Measurements from ENCODE around the gene DTNA.

The DTNA gene

DNA sequence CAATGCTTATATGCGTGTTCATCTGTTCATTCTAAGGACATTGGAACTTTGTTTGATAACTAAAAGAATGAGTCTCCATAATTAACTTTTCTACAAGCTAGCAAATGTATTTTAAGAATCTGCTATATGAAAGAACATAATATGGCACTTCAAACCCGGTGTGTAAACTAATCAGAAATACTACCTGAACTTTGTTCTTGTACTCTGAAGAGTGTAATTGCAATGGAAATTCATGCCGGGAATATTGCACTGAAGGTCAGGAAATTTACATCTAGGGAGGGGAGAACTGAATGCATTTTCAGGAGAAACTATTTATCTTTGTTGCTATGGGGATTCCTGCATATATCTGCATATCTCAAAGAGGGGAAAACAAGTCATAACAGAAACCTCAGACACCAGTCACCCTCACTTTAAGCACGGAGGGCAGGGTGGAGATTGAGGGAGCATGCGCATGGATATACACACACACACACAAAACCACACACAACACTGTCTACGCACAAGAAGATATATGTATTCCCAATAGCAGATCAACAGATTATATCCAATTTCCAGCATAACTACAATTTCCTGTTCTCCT lies 76.2 kb downstream of the DTNA start:
- Histone ChIP-seq H4K20me1 (ENCODE audit: insufficient read depth) (no peaks in the 10 kb centered on the region), H3K4me1 (ENCODE audit: low read depth, poor library complexity, severe bottlenecking) (peaks cover 7% of the 10 kb centered on the region), H3K27ac (no peak overlapping the region), H3K4me3 (IDR thresholded peaks at IDR 0.05; ENCODE audit: insufficient read depth, low read depth, low read length) (no peak overlapping the region), H2AFZ (ENCODE audit: low read depth) (no peak overlapping the region), H3K4me2 (no peak overlapping the region), H3K36me3 (ENCODE audit: insufficient read depth) (no peaks in the 10 kb centered on the region), H3K9ac (no peak overlapping the region), H3K79me2 (ENCODE audit: insufficient read depth, low read depth) (no peaks in the 10 kb centered on the region), H3K27me3 (ENCODE audit: insufficient read depth, low read depth) (no peaks in the 10 kb centered on the region)
- TF ChIP-seq, protein P1, sequence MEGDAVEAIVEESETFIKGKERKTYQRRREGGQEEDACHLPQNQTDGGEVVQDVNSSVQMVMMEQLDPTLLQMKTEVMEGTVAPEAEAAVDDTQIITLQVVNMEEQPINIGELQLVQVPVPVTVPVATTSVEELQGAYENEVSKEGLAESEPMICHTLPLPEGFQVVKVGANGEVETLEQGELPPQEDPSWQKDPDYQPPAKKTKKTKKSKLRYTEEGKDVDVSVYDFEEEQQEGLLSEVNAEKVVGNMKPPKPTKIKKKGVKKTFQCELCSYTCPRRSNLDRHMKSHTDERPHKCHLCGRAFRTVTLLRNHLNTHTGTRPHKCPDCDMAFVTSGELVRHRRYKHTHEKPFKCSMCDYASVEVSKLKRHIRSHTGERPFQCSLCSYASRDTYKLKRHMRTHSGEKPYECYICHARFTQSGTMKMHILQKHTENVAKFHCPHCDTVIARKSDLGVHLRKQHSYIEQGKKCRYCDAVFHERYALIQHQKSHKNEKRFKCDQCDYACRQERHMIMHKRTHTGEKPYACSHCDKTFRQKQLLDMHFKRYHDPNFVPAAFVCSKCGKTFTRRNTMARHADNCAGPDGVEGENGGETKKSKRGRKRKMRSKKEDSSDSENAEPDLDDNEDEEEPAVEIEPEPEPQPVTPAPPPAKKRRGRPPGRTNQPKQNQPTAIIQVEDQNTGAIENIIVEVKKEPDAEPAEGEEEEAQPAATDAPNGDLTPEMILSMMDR (conservative IDR thresholded peaks at IDR 0.05; ENCODE audit: low read depth, low read length), result no peak

GRCh38 chr18:34787931-34788532 lies 77.9 kb downstream of the DTNA start:
- TF ChIP-seq, protein P1 (conservative IDR thresholded peaks at IDR 0.05; ENCODE audit: low read depth, low read length), result peak; percentile 85
- H3K4me1 ChIP-seq (ENCODE audit: low read depth, poor library complexity, severe bottlenecking), result peaks cover 3% of the 10 kb centered on the region
- H3K4me3 ChIP-seq (IDR thresholded peaks at IDR 0.05; ENCODE audit: insufficient read depth, low read depth, low read length), result no peak overlapping the region

GRCh38 chr18:34789768-34790344 lies 79.8 kb downstream of the DTNA start:
- Histone ChIP-seq H3K36me3 (ENCODE audit: insufficient read depth) (no peaks in the 10 kb centered on the region), H3K27ac (no peak overlapping the region), H2AFZ (ENCODE audit: low read depth) (no peak overlapping the region), H3K4me1 (ENCODE audit: low read depth, poor library complexity, severe bottlenecking) (no peaks in the 10 kb centered on the region), H4K20me1 (ENCODE audit: insufficient read depth) (no peaks in the 10 kb centered on the region), H3K4me2 (no peak overlapping the region), H3K79me2 (ENCODE audit: insufficient read depth, low read depth) (no peaks in the 10 kb centered on the region), H3K27me3 (ENCODE audit: insufficient read depth, low read depth) (no peaks in the 10 kb centered on the region), H3K9ac (no peak overlapping the region), H3K4me3 (IDR thresholded peaks at IDR 0.05; ENCODE audit: insufficient read depth, low read depth, low read length) (no peak overlapping the region)
- TF ChIP-seq, protein P1 (conservative IDR thresholded peaks at IDR 0.05; ENCODE audit: low read depth, low read length), result no peak

More at GRCh38 chr18:34787931-34788532, 77.9 kb downstream of the DTNA start:
- H4K20me1 ChIP-seq (ENCODE audit: insufficient read depth), result no peaks in the 10 kb centered on the region
- no peaks in the 10 kb centered on the region for H3K27me3 ChIP-seq (ENCODE audit: insufficient read depth, low read depth)
- no peaks in the 10 kb centered on the region for H3K36me3 ChIP-seq (ENCODE audit: insufficient read depth)
- H3K79me2 ChIP-seq (ENCODE audit: insufficient read depth, low read depth), result no peaks in the 10 kb centered on the region
- H2AFZ ChIP-seq (ENCODE audit: low read depth), result no peak overlapping the region
- H3K9ac ChIP-seq, result no peak overlapping the region
- H3K4me2 ChIP-seq, result no peak overlapping the region
- no peak overlapping the region for H3K27ac ChIP-seq

DNA sequence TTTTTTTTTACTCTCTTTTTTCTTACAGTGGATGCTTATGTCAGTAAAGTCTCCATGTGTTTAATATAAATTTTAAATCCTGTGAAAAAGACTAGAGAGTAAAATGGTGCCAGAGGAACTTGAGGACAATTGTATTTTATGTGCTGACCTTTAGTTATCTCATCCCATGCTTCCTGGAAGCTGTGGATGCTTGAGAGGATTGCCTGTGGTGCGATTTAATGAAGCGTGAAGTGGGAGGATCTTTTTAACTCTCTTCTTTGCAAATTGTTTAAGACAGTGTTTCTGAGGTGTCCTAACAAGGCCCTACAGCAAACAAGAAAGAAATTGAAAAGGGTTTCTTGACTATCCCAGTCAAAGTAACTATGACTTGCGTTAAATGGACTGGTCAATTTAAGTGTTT lies 84.2 kb downstream of the DTNA start:
- Histone ChIP-seq H3K27ac (no peak overlapping the region), H3K27me3 (ENCODE audit: insufficient read depth, low read depth) (no peaks in the 10 kb centered on the region), H3K4me2 (no peak overlapping the region), H3K36me3 (ENCODE audit: insufficient read depth) (no peaks in the 10 kb centered on the region), H2AFZ (ENCODE audit: low read depth) (no peak overlapping the region), H3K4me3 (IDR thresholded peaks at IDR 0.05; ENCODE audit: insufficient read depth, low read depth, low read length) (no peak overlapping the region), H3K4me1 (ENCODE audit: low read depth, poor library complexity, severe bottlenecking) (no peaks in the 10 kb centered on the region), H4K20me1 (ENCODE audit: insufficient read depth) (no peaks in the 10 kb centered on the region), H3K79me2 (ENCODE audit: insufficient read depth, low read depth) (no peaks in the 10 kb centered on the region), H3K9ac (no peak overlapping the region)
- TF ChIP-seq, protein P1 (conservative IDR thresholded peaks at IDR 0.05; ENCODE audit: low read depth, low read length), result no peak

All from KMS-11 (cell line).